Bronchial epithelial cell (primary cell): ENCODE results near the gene PWWP2A. TPM values are rescaled to one million over a fixed set of nuclear protein-coding genes. Genes with fewer than 3 reads are reported as not detected.

Source experiments
- DNase-seq: peaks from one replicate; pipeline ENCODE4 v3.0.0-alpha.2; 2010; ENCODE audit warnings: low read depth
- FAIRE-seq: peaks from 2 replicates; lab custom pipeline; 2011; peaks lifted over from hg19 to GRCh38; lab: Jason Lieb, UNC
- H3K27me3 ChIP-seq: 2 replicates; pipeline ENCODE4 v1.5.1; 2011; ENCODE audit warnings: low read length; ENCODE audit not compliant: control insufficient read depth, insufficient read depth
- H3K36me3 ChIP-seq: 2 replicates; pipeline ENCODE4 v1.5.1; 2011; ENCODE audit warnings: low read length; ENCODE audit not compliant: control insufficient read depth, insufficient read depth
- H3K4me3 ChIP-seq: 2 replicates; pipeline ENCODE4 v1.5.1; 2011; ENCODE audit warnings: mild to moderate bottlenecking, low read depth, low read length, control low read depth
- CTCF ChIP-seq: IDR thresholded peaks from 2 replicates; pipeline ENCODE4 v1.5.1; 2011; ENCODE audit warnings: mild to moderate bottlenecking, moderate library complexity, low read length, control low read depth, inconsistent platforms; ENCODE audit not compliant: insufficient read depth, severe bottlenecking
- total RNA-seq: library from RNA; depleted of rRNA; stranded (reverse); fragments of >200 nt; gene quantifications from 2 replicates; pipeline ENCODE4 v1.2.1, GENCODE V29; 2014

PWWP2A gene
- total RNA-seq, 1 donor from 2014 or later = 10.8 TPM

GRCh38 chr5:160042671-160043070, 76.6 kb downstream of the PWWP2A start:
- Histone ChIP-seq H3K27me3 (no peaks in the 10 kb centered on the region), H3K36me3 (no peaks in the 10 kb centered on the region), H3K4me3 (no peak overlapping the region)
- no peak for TF ChIP-seq CTCF
- DNase-seq (no peak), FAIRE-seq (no peak)

Other genes with a start within 250 kb of the PWWP2A start
- gene ADRA1B, start 203.0 kb downstream of the PWWP2A start, total RNA-seq = under 0.01 TPM in 1 of 2 replicates, not detected in the other
- 25.5 and 42.4 TPM in 2 replicates for gene TTC1, start 110.3 kb downstream of the PWWP2A start, total RNA-seq
- 0.77 TPM in 1 of 2 replicates, not detected in the other for gene FABP6, start 110.1 kb upstream of the PWWP2A start, total RNA-seq
- gene CCNJL, start 193.1 kb upstream of the PWWP2A start, total RNA-seq = 4.2 and 4.4 TPM in 2 replicates